ENCODE results near the gene RNF125.
A peak's percentile ranks its signal among the peaks of the same experiment; 100 is the strongest.
"Not testable (repeated sequence)": the region's sequence is repeated elsewhere in the genome, so short reads cannot be mapped to it uniquely, and the experiment has no call there.

RNF125 gene

DNA sequence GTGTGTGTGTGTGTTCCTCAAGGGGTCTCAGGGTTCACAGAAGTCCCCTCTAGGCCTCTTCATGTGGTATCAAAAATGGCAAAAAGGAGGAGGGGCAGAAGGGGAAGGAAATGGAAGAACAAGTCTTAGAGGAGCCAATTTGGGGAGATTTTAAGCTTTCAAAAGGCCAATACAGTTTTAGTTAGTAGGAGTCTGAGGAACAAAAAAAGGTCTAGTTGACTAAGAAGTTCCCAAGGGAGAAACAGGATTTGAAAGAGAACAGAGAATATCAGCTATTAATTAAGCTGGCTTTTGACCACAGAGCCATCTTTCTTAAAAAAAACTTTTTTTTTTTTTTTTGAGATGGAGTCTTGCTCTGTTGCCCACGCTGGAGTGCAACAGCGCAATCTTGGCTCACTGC, 7.1 kb downstream of the RNF125 start:
- DNase-seq (ENCODE audit: low read depth in 3 of 3) = no peak

DNA sequence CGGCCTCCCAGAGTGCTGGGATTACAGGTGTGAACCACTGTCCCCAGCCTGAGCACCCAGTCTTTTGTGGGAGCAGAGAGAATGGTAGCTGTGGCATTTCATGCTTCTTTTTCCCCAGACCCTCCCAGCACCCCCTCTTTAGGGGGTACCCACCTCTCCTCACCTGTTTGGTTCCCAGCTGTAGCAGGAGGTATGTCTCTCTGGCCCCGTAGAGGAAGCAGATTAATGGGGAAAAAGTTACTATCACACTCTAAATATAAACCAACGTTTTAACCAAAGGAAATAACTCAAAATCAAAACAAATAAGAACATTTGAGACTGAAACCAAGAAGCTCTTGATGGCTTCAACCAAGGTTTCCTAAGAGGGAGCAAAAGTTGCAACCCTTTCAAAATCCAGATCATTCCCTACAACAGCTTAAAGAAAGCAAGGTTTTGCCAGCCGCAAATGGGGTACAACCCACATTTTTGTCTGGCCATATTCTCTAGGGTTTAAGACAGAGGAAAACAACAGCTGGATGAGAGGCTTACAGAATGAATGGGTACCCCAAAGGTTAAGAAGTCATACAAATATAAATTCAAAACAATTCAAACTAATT, 8.0 kb downstream of the RNF125 start:
- DNase-seq (ENCODE audit: low read depth in 3 of 3) = no peak

DNA sequence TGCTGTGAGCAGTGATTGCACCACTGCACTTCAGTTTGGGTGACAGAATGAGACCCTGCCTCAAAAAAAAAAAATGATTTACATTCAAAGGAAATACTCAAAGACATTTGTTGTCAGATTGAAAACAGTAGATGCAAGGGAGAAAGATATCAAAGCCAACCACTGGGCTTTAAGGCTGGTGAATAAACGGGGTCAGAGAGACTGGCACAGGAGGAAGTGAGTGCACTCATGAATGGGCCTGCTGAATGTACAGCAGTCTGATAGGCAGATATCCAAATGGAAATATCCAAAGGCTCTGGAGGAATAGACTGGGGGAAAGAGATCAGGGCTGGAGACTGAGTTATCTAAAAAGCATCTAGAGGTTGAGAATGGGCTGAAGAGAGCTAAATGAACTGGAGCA, 10.9 kb downstream of the RNF125 start:
- no peak for DNase-seq (ENCODE audit: low read depth in 3 of 3)

- DNase-seq (ENCODE audit: low read depth in 3 of 3) = no peak
These were observed 14.0 kb downstream of the RNF125 start for GRCh38 chr18:32032609-32033008.

DNA sequence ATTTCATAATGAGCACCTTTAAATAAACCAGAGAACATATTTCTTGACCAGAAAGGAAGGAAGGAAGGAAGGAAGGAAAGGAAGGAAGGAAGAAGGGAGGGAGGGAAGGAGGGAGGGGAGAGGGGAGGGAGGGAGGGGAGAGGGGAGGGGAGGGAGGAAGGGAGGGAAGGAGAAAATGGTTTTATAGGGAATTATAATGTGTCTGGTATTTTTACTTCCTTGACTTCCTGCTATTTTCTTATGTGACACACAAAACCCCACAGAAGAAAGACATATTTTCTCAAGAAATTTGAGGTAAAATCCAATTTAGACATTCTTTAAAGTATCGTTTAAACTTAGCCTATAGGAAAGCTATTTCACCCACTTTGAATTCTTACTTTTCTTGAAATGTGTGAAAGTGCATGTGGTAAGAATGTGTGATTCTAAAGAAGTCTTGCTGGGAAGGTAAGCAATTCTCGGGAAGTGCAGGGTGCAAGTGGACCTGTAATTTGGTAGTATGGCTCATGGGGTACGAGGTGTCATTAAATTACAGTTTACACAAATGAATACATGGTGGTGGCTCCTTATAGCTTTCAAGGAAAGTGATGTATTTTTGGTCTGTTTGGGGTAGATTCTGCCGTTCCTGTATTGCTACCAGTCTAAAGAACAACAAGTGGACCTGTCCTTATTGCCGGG, 18.0 kb downstream of the RNF125 start:
- DNase-seq (ENCODE audit: low read depth in 3 of 3) = peak in 1 of 3 experiments; percentile 16

- no peak for DNase-seq (ENCODE audit: low read depth in 3 of 3)
These were observed 19.0 kb downstream of the RNF125 start for GRCh38 chr18:32037616-32038015.

- DNase-seq (ENCODE audit: low read depth in 3 of 3) = peak in 1 of 3 experiments; percentile 48
These were observed 22.3 kb downstream of the RNF125 start for GRCh38 chr18:32040936-32041335.

GRCh38 chr18:32042337-32042736, 23.7 kb downstream of the RNF125 start:
- no peak for DNase-seq (ENCODE audit: low read depth in 3 of 3)

- no peak for DNase-seq (ENCODE audit: low read depth in 3 of 3)
These were observed 30.0 kb downstream of the RNF125 start for GRCh38 chr18:32048507-32049091.

- peak in 1 of 3 experiments; percentile 46 for DNase-seq (ENCODE audit: low read depth in 3 of 3)
These were observed 31.0 kb downstream of the RNF125 start for GRCh38 chr18:32049393-32050171.

DNA sequence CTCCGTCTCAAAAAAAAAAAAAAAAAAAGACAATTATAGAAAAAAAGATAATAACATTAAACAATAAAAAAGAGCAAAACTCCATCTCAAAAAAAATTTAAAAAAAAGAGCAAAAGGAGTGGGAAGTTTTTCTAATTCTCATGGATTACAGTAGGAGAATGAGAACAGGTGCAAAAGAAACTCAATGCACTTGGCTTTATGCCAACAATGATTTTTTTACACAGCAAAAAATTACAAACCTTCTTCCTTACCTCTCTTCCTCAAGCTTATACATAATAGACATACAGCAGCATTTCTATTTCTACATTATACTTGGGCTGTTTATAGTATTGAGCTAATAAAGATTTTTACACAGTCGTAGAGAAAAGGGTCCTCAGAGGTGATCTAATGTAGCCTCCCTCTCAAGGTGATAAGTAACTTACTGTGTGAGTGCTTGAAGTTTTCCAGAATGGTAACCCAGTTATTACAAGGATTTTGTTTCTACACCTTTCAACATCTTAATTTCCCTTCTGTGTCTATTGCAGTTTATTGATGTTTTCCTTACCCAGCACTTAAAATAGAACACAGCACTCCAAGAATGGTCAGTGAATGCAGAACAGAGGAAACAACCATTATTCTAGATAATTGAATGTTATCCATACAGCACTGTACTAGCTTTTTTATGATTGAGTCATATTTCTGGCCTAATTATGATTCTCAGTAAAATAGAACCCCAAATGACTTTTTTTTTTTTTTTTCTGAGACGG, 38.2 kb downstream of the RNF125 start:
- DNase-seq (ENCODE audit: low read depth in 3 of 3) = no peak

DNA sequence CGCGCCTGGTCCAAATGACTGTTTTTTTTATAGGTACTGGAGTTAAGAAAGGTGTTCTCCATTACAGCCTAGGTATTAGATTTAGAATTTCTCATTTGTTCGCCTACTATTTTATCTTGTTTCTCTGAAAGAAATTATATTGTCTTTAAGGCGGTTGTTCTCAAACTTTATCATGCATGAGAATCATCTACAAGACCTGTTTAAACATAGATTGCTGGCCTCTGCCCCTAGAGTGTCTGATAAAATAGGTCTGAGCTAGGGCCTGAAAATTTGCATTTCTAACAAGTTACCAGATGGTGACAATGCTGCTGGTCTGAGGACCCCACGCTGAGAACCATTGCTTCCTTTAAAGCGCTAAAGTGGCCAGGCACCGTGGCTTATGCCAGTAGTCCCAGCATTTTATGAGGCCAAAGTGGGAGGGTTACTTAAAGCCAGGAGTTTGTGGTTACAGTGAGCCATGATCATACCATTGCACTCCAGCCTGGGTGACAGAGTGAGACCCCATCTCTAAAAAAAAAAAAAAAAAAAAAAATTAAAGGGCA, 39.1 kb downstream of the RNF125 start:
- no peak for DNase-seq (ENCODE audit: low read depth in 3 of 3)

GRCh38 chr18:32060026-32060425, 41.4 kb downstream of the RNF125 start:
- DNase-seq (ENCODE audit: low read depth in 3 of 3) = no peak

DNA sequence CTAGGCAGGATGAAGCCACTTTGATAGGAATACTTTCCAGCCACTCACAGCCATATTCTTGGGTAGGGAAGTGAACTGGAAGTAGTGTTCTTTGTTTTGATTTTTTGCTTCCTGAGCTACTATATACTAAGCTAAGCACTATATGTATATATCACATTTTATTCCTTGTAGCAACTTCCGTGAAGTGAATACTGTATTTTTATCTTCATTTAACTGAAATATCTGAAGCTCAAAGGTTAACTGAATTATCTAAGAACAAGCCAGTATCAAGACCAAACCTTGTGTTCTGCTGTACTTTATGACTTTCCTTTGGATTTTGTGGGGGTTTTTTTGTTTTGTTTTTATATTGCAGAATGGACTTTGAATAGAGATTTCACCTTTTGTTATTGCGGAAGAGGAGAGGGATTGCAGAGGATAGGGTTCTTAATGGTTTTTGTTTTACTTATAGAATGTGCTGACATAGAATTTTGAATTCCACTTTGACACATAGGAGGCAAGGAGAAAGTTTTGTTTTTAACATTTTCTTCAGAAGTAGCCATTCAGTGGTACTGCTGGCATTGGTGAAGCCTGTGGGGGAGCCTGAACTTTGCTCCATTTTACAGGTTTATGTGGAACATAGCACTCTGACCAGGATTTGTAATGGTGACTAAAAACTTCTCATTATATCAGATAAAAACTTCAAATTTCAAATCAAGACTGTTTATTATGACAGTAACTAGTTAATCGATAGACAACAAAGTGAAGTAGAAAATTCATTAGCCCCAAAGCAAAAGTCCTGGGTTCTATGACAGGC, 48.9 kb downstream of the RNF125 start:
- no peak for DNase-seq (ENCODE audit: low read depth in 3 of 3)

- DNase-seq (ENCODE audit: low read depth in 3 of 3) = no peak
These were observed 53.7 kb downstream of the RNF125 start for GRCh38 chr18:32072321-32072720.

- no peak for DNase-seq (ENCODE audit: low read depth in 3 of 3)
These were observed 55.6 kb downstream of the RNF125 start for GRCh38 chr18:32074206-32074605.

GRCh38 chr18:32078845-32079244, 60.2 kb downstream of the RNF125 start:
- no peak for DNase-seq (ENCODE audit: low read depth in 3 of 3)

DNA sequence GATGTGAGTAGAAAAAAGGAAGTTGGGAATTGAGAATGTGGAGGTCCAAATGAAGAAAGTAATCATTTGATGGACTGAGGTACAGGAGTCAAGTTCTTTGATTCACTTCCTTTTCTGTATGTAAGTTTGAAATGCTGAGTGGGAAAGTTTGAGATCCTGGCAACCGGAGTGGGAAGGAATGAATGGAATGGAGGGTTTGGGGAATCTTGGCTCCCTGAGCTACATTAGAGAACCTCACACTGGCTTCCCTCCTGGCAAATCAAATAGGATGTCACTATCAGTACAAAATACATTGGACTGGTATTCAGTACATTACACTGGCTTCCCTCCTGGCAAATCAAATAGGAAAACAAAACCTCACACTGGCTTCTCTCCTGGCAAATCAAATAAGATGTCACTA, 63.3 kb downstream of the RNF125 start:
- DNase-seq (ENCODE audit: low read depth in 3 of 3) = no peak

GRCh38 chr18:32083781-32084180, 65.2 kb downstream of the RNF125 start:
- DNase-seq (ENCODE audit: low read depth in 3 of 3) = no peak

DNA sequence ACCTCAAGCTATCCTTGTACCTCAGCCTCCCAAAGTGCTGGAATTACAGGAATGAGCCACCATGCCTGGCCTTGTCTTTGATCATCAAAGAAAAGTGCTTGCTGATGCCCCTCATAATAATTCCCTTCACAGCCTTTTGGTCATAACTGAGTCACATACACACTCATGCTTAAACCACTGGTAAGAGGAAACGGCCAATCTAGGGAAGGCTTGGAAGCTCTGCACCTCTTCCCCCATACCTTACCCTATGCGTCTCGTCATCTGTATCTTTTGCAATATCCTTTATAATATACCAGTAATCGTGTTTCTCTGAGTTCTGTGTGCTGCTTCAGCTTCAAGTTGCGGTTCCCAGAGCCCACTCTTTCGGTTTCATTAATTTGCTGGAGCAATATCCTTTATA, 68.3 kb downstream of the RNF125 start:
- DNase-seq (ENCODE audit: low read depth in 3 of 3) = no peak

- DNase-seq (ENCODE audit: low read depth in 3 of 3) = not testable (repeated sequence)
These were observed 72.2 kb downstream of the RNF125 start for GRCh38 chr18:32090831-32091230.
